IMR-90 (cell line): ENCODE measurements around the gene PAX2.

ENCODE experiments used
- CEBPB ChIP-seq: IDR thresholded peaks from 2 replicates; pipeline ENCODE4 v1.6.1; 2012; ENCODE audit warnings: low read depth, low read length, improper control_type of control experiment
- ELK1 ChIP-seq: fragments of 150-350 bp; IDR thresholded peaks from 2 replicates; pipeline ENCODE4 v1.6.1; 2016; ENCODE audit warnings: low read depth, mild to moderate bottlenecking, low read length, moderate library complexity, borderline replicate concordance
- MXI1 ChIP-seq: IDR thresholded peaks from 2 replicates; pipeline ENCODE4 v1.6.1; 2012; ENCODE audit warnings: low read depth, mild to moderate bottlenecking, low read length, moderate library complexity, borderline replicate concordance
- RAD21 ChIP-seq: IDR thresholded peaks from 2 replicates; pipeline ENCODE4 v1.6.1; 2012; ENCODE audit warnings: low read length, improper control_type of control experiment

GRCh38 chr10:100872034-100872791 lies 126.8 kb downstream of the PAX2 start:
- peak; percentile 65 for TF ChIP-seq RAD21
- no peak for TF ChIP-seq ELK1
- no peak for TF ChIP-seq CEBPB
- no peak for TF ChIP-seq MXI1
